WTC11 (cell line): Measurements from ENCODE around the gene RANBP17. TPM values are rescaled to one million over a fixed set of nuclear protein-coding genes. Genes with fewer than 3 reads are reported as not detected.

Experiments used
- ATAC-seq: fragments of 200-7000 bp; cut with Tn5 transposase; 2 replicates; pipeline ENCODE4 v1.10.0; 2021; ENCODE audit warnings: mild to moderate bottlenecking, moderate library complexity
- CTCF ChIA-PET: fragments of 300-600 bp; sonication (Branson Sonifier 250); formaldehyde crosslinking; loops from one replicate; lab custom pipeline; 2021; ENCODE audit warnings: antibody characterized with exemption; lab: Charles Lee
- POLR2A ChIA-PET: fragments of 350-600 bp; sonication (Branson Sonifier 250); formaldehyde crosslinking; loops from one replicate; lab custom pipeline; 2021; ENCODE audit warnings: antibody characterized with exemption; lab: Charles Lee
- DNase-seq: peaks from one replicate; pipeline ENCODE4 v3.0.0; 2021; ENCODE audit warnings: low spot score
- H3K27ac Mint-ChIP-seq: 2 replicates; pipeline ENCODE4 v1.8.0; 2021; ENCODE audit warnings: mixed read lengths
- H3K27me3 Mint-ChIP-seq: 2 replicates; pipeline ENCODE4 v1.8.0; 2021; ENCODE audit warnings: low read depth, mild to moderate bottlenecking, moderate library complexity, mixed read lengths
- H3K36me3 Mint-ChIP-seq: 2 replicates; pipeline ENCODE4 v1.8.0; 2021; ENCODE audit warnings: mixed read lengths
- H3K4me1 Mint-ChIP-seq: 2 replicates; pipeline ENCODE4 v1.8.0; 2022; ENCODE audit warnings: mixed read lengths
- H3K4me3 Mint-ChIP-seq: 2 replicates; pipeline ENCODE4 v1.8.0; 2021; ENCODE audit warnings: mild to moderate bottlenecking, moderate library complexity, mixed read lengths
- H3K9me3 Mint-ChIP-seq: 2 replicates; pipeline ENCODE4 v1.8.0; 2021; ENCODE audit warnings: mixed read lengths
- ATF1 ChIP-seq: sonication (generic); formaldehyde crosslinking; IDR thresholded peaks from 2 replicates; pipeline ENCODE4 v1.8.1; 2023; ENCODE audit warnings: mild to moderate bottlenecking, moderate library complexity, missing genetic modification reagents
- FOXJ3 ChIP-seq: sonication (generic); formaldehyde crosslinking; IDR thresholded peaks from 2 replicates; pipeline ENCODE4 v1.9.0; 2021; ENCODE audit warnings: missing genetic modification reagents, mild to moderate bottlenecking, borderline replicate concordance
- GTF2I ChIP-seq: fragments of 250-450 bp; sonication (Bioruptor Pico); conservative IDR thresholded peaks from 2 replicates; pipeline ENCODE4 v1.4.0; 2021; ENCODE audit warnings: mild to moderate bottlenecking
- HMGA2 ChIP-seq: fragments of 250-450 bp; sonication (Bioruptor Pico); IDR thresholded peaks from 2 replicates; pipeline ENCODE4 v1.4.0; 2021; ENCODE audit warnings: mild to moderate bottlenecking, moderate library complexity
- KAT7 ChIP-seq: sonication (generic); formaldehyde crosslinking; IDR thresholded peaks from 2 replicates; pipeline ENCODE4 v1.8.1; 2023; ENCODE audit warnings: missing genetic modification reagents, mild to moderate bottlenecking, borderline replicate concordance
- MXD4 ChIP-seq: fragments of 250-450 bp; sonication (Bioruptor Pico); IDR thresholded peaks from 2 replicates; pipeline ENCODE4 v1.8.0; 2021; ENCODE audit warnings: mild to moderate bottlenecking, moderate library complexity, borderline replicate concordance
- MYBL2 ChIP-seq: sonication (generic); formaldehyde crosslinking; IDR thresholded peaks from 2 replicates; pipeline ENCODE4 v1.8.1; 2023; ENCODE audit warnings: mild to moderate bottlenecking, moderate library complexity, missing genetic modification reagents
- NFATC4 ChIP-seq: fragments of 250-450 bp; sonication (Bioruptor Pico); IDR thresholded peaks from 2 replicates; pipeline ENCODE4 v1.9.0; 2021; ENCODE audit warnings: mild to moderate bottlenecking
- NFE2L1 ChIP-seq: sonication (generic); formaldehyde crosslinking; IDR thresholded peaks from 2 replicates; pipeline ENCODE4 v1.8.1; 2023; ENCODE audit warnings: missing genetic modification reagents
- PRRX2 ChIP-seq: fragments of 250-450 bp; sonication (Bioruptor Pico); IDR thresholded peaks from 2 replicates; pipeline ENCODE4 v1.8.0; 2021; ENCODE audit warnings: mild to moderate bottlenecking
- SOX15 ChIP-seq: fragments of 250-450 bp; sonication (Bioruptor Pico); IDR thresholded peaks from 2 replicates; pipeline ENCODE4 v1.9.0; 2021; ENCODE audit warnings: mild to moderate bottlenecking
- total RNA-seq: library from RNA; stranded (reverse); gene quantifications from 3 replicates; pipeline ENCODE4 v1.2.3, GENCODE V29; 2021
- TF ChIP-seq, protein P1 (sequence below): sonication (generic); formaldehyde crosslinking; IDR thresholded peaks from 2 replicates; pipeline ENCODE4 v1.8.1; 2023; ENCODE audit warnings: mild to moderate bottlenecking, missing genetic modification reagents
- TF ChIP-seq, protein P2 (sequence below): sonication (generic); formaldehyde crosslinking; IDR thresholded peaks from 2 replicates; pipeline ENCODE4 v1.8.1; 2022; ENCODE audit warnings: mild to moderate bottlenecking, moderate library complexity, missing genetic modification reagents
- TF ChIP-seq, protein P3 (sequence below): fragments of 250-450 bp; sonication (Bioruptor Pico); IDR thresholded peaks from 2 replicates; pipeline ENCODE4 v1.9.0; 2021; ENCODE audit warnings: mild to moderate bottlenecking
- TF ChIP-seq, protein P4 (sequence below): fragments of 250-450 bp; sonication (Bioruptor Pico); IDR thresholded peaks from 2 replicates; pipeline ENCODE4 v2.1.2; 2022; ENCODE audit warnings: mild to moderate bottlenecking, moderate library complexity
- TF ChIP-seq, protein P5 (sequence below): sonication (generic); formaldehyde crosslinking; IDR thresholded peaks from 2 replicates; pipeline ENCODE4 v1.8.0; 2023; ENCODE audit warnings: mild to moderate bottlenecking, missing genetic modification reagents
- TF ChIP-seq, protein P6 (sequence below): sonication (generic); formaldehyde crosslinking; IDR thresholded peaks from 2 replicates; pipeline ENCODE4 v1.8.1; 2022; ENCODE audit warnings: mild to moderate bottlenecking, missing genetic modification reagents, moderate library complexity, borderline replicate concordance
- TF ChIP-seq, protein P7 (sequence below): sonication (generic); formaldehyde crosslinking; conservative IDR thresholded peaks from 2 replicates; pipeline ENCODE4 v1.8.1; 2022; ENCODE audit warnings: mild to moderate bottlenecking, missing genetic modification reagents
- TF ChIP-seq, protein P8 (sequence below): sonication (generic); formaldehyde crosslinking; IDR thresholded peaks from 2 replicates; pipeline ENCODE4 v1.8.0; 2022; ENCODE audit warnings: mild to moderate bottlenecking, missing genetic modification reagents

The RANBP17 gene
- total RNA-seq, 1 experiment from 2014 or later = 23.1 TPM

DNA sequence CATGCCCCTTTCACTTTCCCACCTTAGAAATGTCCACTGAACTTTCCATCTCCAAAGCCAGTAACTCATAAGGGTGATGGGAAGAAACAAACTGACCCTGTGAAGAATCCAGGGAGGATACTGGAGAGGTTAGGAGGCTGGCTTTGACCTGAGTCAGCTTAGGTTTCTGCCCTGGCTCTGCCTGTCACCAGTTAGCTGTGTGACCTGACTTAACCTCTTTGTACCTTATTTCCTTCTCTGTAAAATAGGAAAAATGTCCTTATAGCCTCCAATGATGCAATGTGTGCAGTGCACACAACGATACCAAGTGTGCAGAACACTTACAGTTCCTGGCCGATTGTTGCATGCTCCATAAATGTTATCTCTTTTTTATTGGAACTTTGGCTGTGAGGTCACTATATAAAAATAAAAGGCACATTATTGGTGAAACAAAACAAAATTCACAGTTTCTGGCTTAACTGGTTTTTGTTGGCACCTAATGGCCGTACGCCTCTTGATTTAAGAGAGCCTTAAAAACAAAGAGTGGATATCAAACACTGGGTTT is 40.5 kb upstream of the RANBP17 start:
- ChIA-PET CTCF (no interaction called here), POLR2A (no interaction called here)
- no peaks in the 10 kb centered on the region for H3K4me1 Mint-ChIP-seq
- DNase-seq (no peak), ATAC-seq (no peak)
- H3K36me3 Mint-ChIP-seq = peaks cover 13% of the 10 kb centered on the region
- TF ChIP-seq, protein P1, sequence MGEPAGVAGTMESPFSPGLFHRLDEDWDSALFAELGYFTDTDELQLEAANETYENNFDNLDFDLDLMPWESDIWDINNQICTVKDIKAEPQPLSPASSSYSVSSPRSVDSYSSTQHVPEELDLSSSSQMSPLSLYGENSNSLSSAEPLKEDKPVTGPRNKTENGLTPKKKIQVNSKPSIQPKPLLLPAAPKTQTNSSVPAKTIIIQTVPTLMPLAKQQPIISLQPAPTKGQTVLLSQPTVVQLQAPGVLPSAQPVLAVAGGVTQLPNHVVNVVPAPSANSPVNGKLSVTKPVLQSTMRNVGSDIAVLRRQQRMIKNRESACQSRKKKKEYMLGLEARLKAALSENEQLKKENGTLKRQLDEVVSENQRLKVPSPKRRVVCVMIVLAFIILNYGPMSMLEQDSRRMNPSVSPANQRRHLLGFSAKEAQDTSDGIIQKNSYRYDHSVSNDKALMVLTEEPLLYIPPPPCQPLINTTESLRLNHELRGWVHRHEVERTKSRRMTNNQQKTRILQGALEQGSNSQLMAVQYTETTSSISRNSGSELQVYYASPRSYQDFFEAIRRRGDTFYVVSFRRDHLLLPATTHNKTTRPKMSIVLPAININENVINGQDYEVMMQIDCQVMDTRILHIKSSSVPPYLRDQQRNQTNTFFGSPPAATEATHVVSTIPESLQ (CRISPR knock-in tag) = no peak
- TF ChIP-seq KAT7 (CRISPR knock-in tag) (no peak), MXD4 (CRISPR knock-in tag) (no peak), SOX15 (CRISPR knock-in tag) (no peak), HMGA2 (no peak), ATF1 (CRISPR knock-in tag) (no peak), MYBL2 (no peak), NFE2L1 (CRISPR knock-in tag) (no peak), FOXJ3 (CRISPR knock-in tag) (no peak)
- TF ChIP-seq, protein P2, sequence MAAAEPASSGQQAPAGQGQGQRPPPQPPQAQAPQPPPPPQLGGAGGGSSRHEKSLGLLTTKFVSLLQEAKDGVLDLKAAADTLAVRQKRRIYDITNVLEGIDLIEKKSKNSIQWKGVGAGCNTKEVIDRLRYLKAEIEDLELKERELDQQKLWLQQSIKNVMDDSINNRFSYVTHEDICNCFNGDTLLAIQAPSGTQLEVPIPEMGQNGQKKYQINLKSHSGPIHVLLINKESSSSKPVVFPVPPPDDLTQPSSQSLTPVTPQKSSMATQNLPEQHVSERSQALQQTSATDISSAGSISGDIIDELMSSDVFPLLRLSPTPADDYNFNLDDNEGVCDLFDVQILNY (CRISPR knock-in tag) = no peak
- TF ChIP-seq, protein P3, sequence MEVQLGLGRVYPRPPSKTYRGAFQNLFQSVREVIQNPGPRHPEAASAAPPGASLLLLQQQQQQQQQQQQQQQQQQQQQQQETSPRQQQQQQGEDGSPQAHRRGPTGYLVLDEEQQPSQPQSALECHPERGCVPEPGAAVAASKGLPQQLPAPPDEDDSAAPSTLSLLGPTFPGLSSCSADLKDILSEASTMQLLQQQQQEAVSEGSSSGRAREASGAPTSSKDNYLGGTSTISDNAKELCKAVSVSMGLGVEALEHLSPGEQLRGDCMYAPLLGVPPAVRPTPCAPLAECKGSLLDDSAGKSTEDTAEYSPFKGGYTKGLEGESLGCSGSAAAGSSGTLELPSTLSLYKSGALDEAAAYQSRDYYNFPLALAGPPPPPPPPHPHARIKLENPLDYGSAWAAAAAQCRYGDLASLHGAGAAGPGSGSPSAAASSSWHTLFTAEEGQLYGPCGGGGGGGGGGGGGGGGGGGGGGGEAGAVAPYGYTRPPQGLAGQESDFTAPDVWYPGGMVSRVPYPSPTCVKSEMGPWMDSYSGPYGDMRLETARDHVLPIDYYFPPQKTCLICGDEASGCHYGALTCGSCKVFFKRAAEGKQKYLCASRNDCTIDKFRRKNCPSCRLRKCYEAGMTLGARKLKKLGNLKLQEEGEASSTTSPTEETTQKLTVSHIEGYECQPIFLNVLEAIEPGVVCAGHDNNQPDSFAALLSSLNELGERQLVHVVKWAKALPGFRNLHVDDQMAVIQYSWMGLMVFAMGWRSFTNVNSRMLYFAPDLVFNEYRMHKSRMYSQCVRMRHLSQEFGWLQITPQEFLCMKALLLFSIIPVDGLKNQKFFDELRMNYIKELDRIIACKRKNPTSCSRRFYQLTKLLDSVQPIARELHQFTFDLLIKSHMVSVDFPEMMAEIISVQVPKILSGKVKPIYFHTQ = no peak
- H3K9me3 Mint-ChIP-seq = peaks cover 32% of the 10 kb centered on the region
- H3K27me3 Mint-ChIP-seq = peaks cover 8% of the 10 kb centered on the region
- no peak overlapping the region for H3K4me3 Mint-ChIP-seq
- no peak overlapping the region for H3K27ac Mint-ChIP-seq

DNA sequence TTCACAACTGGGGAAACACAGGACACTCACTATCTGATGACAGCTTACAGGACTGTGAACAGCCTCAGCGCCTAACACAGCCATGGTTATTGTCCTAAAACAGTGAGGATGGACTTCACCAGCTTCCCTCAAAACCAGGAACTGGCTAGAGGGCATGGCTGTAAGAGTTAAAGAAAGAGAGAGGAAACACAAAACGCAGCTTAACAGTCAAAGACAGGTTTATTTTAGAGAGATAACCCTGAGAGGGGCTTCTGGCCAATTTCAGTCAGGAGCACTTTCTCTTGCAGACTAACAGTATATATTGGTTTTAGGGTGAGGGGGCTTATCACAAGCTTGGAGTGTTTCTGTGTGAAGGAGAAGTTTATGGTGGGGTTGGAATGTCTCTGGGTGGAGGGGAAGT is 35.7 kb upstream of the RANBP17 start:
- H3K27ac Mint-ChIP-seq = no peak overlapping the region
- no peak overlapping the region for H3K4me3 Mint-ChIP-seq
- ChIA-PET POLR2A (no interaction called here), CTCF (no interaction called here)
- H3K9me3 Mint-ChIP-seq = peaks cover 44% of the 10 kb centered on the region
- ATAC-seq = no peak
- DNase-seq = no peak
- TF ChIP-seq GTF2I (CRISPR knock-in tag) = peak; percentile 48; the same call in 1 of the 2 replicates
- TF ChIP-seq, protein P2 (CRISPR knock-in tag) = no peak
- TF ChIP-seq, all 79 proteins: peak for 1
- H3K36me3 Mint-ChIP-seq = peaks cover 33% of the 10 kb centered on the region
- H3K4me1 Mint-ChIP-seq = no peaks in the 10 kb centered on the region
- H3K27me3 Mint-ChIP-seq = peaks cover 11% of the 10 kb centered on the region

DNA sequence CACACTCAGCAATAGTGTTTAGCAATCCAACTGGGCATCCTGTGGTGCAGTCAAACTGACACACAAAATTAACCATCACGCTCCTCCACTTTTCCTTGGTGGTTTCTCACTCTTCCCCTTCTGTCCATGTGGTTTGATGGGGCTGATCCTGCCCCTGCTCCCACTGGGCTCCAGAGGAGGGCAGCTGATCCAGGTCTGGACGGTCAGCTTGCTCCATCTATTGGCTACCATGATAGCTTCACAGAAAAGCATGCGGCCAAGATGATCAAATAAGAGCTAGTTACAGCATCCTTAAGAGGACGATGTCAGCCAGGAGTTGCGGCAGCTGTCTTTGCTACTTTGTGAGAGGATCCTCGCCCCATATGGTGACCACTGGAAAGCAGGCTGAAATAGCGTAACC is 29.6 kb upstream of the RANBP17 start:
- ATAC-seq = peak; percentile 82
- ChIA-PET POLR2A (no interaction called here), CTCF (interaction anchor here (1.0 to 1.2 kb wide), 7 partner anchors 10 to 116 kb away, joined by 3 to 8 read pairs (median 4); no protein-coding TSS in a partner anchor)
- Mint-ChIP-seq H3K4me3 (no peak overlapping the region), H3K36me3 (peaks cover 22% of the 10 kb centered on the region), H3K4me1 (peaks cover 13% of the 10 kb centered on the region), H3K9me3 (peaks cover 26% of the 10 kb centered on the region), H3K27me3 (no peaks in the 10 kb centered on the region), H3K27ac (no peak overlapping the region)
- peak; percentile 20 for DNase-seq
- TF ChIP-seq, protein P4, sequence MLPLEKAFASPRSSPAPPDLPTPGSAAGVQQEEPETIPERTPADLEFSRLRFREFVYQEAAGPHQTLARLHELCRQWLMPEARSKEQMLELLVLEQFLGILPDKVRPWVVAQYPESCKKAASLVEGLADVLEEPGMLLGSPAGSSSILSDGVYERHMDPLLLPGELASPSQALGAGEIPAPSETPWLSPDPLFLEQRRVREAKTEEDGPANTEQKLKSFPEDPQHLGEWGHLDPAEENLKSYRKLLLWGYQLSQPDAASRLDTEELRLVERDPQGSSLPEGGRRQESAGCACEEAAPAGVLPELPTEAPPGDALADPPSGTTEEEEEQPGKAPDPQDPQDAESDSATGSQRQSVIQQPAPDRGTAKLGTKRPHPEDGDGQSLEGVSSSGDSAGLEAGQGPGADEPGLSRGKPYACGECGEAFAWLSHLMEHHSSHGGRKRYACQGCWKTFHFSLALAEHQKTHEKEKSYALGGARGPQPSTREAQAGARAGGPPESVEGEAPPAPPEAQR (CRISPR knock-in tag) = no peak
- TF ChIP-seq, protein P5, sequence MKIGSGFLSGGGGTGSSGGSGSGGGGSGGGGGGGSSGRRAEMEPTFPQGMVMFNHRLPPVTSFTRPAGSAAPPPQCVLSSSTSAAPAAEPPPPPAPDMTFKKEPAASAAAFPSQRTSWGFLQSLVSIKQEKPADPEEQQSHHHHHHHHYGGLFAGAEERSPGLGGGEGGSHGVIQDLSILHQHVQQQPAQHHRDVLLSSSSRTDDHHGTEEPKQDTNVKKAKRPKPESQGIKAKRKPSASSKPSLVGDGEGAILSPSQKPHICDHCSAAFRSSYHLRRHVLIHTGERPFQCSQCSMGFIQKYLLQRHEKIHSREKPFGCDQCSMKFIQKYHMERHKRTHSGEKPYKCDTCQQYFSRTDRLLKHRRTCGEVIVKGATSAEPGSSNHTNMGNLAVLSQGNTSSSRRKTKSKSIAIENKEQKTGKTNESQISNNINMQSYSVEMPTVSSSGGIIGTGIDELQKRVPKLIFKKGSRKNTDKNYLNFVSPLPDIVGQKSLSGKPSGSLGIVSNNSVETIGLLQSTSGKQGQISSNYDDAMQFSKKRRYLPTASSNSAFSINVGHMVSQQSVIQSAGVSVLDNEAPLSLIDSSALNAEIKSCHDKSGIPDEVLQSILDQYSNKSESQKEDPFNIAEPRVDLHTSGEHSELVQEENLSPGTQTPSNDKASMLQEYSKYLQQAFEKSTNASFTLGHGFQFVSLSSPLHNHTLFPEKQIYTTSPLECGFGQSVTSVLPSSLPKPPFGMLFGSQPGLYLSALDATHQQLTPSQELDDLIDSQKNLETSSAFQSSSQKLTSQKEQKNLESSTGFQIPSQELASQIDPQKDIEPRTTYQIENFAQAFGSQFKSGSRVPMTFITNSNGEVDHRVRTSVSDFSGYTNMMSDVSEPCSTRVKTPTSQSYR = no peak
- TF ChIP-seq PRRX2 (CRISPR knock-in tag) = no peak
- TF ChIP-seq, protein P6, sequence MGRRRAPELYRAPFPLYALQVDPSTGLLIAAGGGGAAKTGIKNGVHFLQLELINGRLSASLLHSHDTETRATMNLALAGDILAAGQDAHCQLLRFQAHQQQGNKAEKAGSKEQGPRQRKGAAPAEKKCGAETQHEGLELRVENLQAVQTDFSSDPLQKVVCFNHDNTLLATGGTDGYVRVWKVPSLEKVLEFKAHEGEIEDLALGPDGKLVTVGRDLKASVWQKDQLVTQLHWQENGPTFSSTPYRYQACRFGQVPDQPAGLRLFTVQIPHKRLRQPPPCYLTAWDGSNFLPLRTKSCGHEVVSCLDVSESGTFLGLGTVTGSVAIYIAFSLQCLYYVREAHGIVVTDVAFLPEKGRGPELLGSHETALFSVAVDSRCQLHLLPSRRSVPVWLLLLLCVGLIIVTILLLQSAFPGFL (CRISPR knock-in tag) = no peak
- TF ChIP-seq, protein P7, sequence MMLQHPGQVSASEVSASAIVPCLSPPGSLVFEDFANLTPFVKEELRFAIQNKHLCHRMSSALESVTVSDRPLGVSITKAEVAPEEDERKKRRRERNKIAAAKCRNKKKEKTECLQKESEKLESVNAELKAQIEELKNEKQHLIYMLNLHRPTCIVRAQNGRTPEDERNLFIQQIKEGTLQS = no peak
- TF ChIP-seq, protein P8, sequence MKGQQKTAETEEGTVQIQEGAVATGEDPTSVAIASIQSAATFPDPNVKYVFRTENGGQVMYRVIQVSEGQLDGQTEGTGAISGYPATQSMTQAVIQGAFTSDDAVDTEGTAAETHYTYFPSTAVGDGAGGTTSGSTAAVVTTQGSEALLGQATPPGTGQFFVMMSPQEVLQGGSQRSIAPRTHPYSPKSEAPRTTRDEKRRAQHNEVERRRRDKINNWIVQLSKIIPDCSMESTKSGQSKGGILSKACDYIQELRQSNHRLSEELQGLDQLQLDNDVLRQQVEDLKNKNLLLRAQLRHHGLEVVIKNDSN (CRISPR knock-in tag) = no peak
- no peak for TF ChIP-seq NFATC4
